Activated naive CD4-positive, alpha-beta T cell treated with anti-CD3 and anti-CD28 coated beads, Interleukin-2, amount 50 U/mL, for 24 hours (primary cell): ENCODE measurements around the gene LZTS3.

Experiments
- H3K27ac Mint-ChIP-seq: one replicate; pipeline ENCODE4 v1.8.0; 2021; ENCODE audit warnings: mild to moderate bottlenecking, mixed read lengths
- H3K27me3 Mint-ChIP-seq: one replicate; pipeline ENCODE4 v1.8.0; 2021; ENCODE audit warnings: mixed read lengths
- H3K36me3 Mint-ChIP-seq: one replicate; pipeline ENCODE4 v1.8.0; 2021; ENCODE audit warnings: mixed read lengths
- H3K4me1 Mint-ChIP-seq: one replicate; pipeline ENCODE4 v1.8.0; 2021; ENCODE audit warnings: mixed read lengths
- H3K4me3 Mint-ChIP-seq: one replicate; pipeline ENCODE4 v1.8.0; 2021; ENCODE audit warnings: mild to moderate bottlenecking, mixed read lengths
- H3K9me3 Mint-ChIP-seq: one replicate; pipeline ENCODE4 v1.8.0; 2021; ENCODE audit warnings: mixed read lengths

LZTS3 gene

DNA sequence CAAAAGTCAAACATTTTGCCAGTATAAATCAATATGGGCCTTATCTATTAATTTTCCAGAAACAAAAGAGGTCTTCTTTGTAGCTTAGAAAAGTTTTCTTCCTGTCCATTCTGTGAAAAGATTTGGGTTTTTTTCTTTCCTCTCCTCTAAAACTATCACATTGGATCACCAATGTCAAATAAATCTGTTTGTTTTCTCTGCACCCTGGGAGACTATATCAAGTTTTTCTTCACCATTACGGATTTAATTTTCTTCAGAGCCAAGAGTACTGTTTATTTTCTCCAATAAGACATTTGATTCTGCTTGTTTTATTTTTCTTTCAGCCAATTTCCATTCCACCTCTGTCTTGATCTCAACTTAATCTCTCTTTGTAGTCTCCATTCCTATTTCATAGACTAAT lies 1.9 kb upstream of the LZTS3 start:
- Mint-ChIP-seq H3K36me3 (no peaks in the 10 kb centered on the region), H3K4me3 (peak overlapping the region; percentile 3)

DNA sequence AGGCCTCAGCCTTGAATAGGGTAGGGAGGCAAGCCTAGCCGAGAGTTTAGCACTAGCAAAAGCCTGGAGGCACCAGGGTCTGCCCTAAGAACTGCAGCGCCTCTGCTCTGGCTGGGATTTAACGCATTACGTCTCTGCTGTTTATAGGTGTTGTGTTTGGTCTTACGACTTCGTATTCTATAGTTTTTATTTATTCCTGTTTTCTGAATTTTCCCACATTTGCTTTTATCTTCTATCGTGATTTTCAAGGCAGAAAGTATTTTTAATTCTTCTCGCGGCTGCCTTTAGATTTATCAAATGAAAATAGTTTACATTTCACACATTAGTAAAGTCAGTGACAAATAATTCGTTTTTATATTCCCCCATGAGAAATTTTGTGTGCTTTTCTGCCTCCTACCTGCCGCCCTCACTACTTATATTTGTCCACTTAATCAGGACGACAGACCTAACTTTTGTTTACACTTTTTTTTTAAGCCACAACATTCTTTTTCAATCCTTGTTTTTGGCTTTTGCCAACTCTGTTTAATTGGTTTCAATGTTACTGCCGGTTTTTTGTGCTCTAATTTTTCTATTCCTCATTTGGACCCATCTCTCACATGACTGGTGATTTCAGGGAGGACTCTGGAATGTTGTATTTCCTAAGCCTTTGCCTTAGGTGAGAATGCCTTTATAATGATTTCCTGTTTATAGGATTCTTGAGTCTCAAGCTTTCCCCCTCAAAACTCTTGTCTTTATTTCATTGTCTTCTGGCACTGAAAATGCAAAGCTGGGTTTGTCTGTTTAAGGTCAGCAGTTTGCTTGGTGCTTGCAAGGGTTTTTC lies 1.3 kb upstream of the LZTS3 start:
- H3K36me3 Mint-ChIP-seq: peaks cover 1% of the 10 kb centered on the region
- H3K27ac Mint-ChIP-seq: peak overlapping the region; percentile 59
- H3K27me3 Mint-ChIP-seq: peaks cover 3% of the 10 kb centered on the region
- H3K9me3 Mint-ChIP-seq: no peaks in the 10 kb centered on the region
- H3K4me3 Mint-ChIP-seq: peak overlapping the region; percentile 86
- peaks cover 22% of the 10 kb centered on the region for H3K4me1 Mint-ChIP-seq

More for the DNA sequence above, 1.9 kb upstream of the LZTS3 start:
- peaks cover 22% of the 10 kb centered on the region for H3K4me1 Mint-ChIP-seq
- peaks cover 3% of the 10 kb centered on the region for H3K27me3 Mint-ChIP-seq
- no peak overlapping the region for H3K27ac Mint-ChIP-seq
- H3K9me3 Mint-ChIP-seq: no peaks in the 10 kb centered on the region

GRCh38 chr20:3173610-3174441 lies 477 bp upstream of the LZTS3 start:
- Mint-ChIP-seq H3K4me3 (peak overlapping the region; percentile 86), H3K9me3 (no peaks in the 10 kb centered on the region), H3K36me3 (peaks cover 1% of the 10 kb centered on the region), H3K27me3 (peaks cover 3% of the 10 kb centered on the region), H3K27ac (peak overlapping the region; percentile 30), H3K4me1 (peaks cover 26% of the 10 kb centered on the region)

GRCh38 chr20:3172126-3172932 lies 1.0 kb downstream of the LZTS3 start:
- Mint-ChIP-seq H3K4me1 (peaks cover 32% of the 10 kb centered on the region), H3K27ac (no peak overlapping the region), H3K36me3 (peaks cover 1% of the 10 kb centered on the region), H3K27me3 (peaks cover 10% of the 10 kb centered on the region), H3K9me3 (no peaks in the 10 kb centered on the region), H3K4me3 (peak overlapping the region; percentile 84)

DNA sequence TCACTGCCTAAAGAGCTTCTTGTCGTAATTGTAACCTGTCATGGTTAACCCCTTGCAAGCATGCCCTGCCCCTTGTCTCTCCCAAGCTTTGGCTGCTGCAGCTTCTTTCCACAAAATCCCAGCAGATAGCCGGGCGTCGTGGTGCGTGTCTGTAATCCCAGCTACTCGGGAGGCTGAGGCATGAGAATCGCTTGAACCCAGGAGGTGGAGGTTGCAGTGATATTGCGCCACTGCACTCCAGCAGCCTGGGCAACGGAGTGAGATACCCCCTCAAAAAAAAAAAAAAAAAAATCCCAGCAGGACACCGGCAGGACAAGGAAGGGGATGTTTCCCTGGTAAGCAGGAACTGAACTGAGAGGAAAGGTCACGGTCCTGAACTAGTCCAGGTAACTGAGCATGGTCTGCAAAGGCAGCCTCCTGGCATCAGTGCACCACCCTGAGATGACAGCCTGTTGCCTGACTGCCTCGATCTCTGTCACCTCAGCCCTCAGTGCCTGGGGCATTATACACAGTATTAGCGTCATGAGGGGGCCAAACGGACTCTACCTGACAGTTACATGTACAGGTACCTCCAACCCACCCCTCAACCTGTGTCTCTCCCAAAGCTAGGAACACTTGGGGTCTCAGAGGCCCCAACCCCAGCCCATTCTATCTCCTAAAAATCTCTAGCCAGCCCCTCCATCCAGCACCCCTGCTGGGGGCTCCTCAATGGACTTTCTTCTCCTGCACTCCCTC lies 1.8 kb downstream of the LZTS3 start:
- peaks cover 10% of the 10 kb centered on the region for H3K27me3 Mint-ChIP-seq
- peak overlapping the region; percentile 84 for H3K4me3 Mint-ChIP-seq
- H3K4me1 Mint-ChIP-seq: peaks cover 32% of the 10 kb centered on the region
- no peaks in the 10 kb centered on the region for H3K9me3 Mint-ChIP-seq
- no peak overlapping the region for H3K27ac Mint-ChIP-seq
- peaks cover 1% of the 10 kb centered on the region for H3K36me3 Mint-ChIP-seq

GRCh38 chr20:3168829-3169590 lies 4.3 kb downstream of the LZTS3 start:
- Mint-ChIP-seq H3K27ac (no peak overlapping the region), H3K4me3 (peak overlapping the region; percentile 55), H3K27me3 (peaks cover 7% of the 10 kb centered on the region), H3K9me3 (no peaks in the 10 kb centered on the region), H3K36me3 (peaks cover 1% of the 10 kb centered on the region), H3K4me1 (peaks cover 21% of the 10 kb centered on the region)

DNA sequence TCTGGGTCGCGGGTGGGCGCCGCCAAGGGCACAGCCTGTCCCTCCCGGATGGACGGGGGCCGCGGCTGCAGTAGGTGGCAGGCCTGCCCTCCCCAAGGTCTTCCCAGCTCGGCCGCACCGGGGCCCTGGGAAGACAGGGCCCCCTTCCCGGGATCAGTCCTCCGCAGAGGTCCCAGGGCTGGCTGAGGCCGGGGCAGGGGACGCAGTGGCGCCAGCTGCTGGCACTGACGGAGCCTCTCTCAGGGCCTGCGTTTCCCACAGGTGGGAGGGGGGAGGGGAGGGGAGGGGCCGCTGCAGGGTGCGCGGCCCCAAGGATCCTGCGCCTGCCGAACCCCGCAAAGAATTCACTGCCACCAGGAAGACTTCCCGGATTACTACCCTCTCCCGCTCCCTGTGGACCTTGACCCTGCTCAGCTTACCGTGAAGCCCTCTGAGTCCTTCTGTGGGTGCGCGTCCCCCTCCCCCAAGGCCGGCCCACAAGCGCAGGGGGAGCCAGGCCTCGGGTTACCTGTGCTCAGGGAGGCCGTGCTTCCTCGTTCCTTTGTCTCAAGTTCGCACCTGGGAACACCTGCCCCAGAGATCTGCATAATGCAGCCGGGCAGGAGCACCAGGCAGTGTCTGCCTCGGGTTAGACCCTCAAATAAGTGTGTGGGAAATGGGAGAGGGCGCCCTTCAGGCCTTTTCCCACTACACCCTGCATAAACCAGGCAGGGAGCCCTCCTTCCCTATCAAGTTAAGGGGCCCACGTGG lies 5.1 kb downstream of the LZTS3 start:
- Mint-ChIP-seq H3K27me3 (peaks cover 7% of the 10 kb centered on the region), H3K4me3 (peak overlapping the region; percentile 55), H3K27ac (no peak overlapping the region), H3K36me3 (peaks cover 1% of the 10 kb centered on the region), H3K4me1 (peaks cover 21% of the 10 kb centered on the region), H3K9me3 (no peaks in the 10 kb centered on the region)

DNA sequence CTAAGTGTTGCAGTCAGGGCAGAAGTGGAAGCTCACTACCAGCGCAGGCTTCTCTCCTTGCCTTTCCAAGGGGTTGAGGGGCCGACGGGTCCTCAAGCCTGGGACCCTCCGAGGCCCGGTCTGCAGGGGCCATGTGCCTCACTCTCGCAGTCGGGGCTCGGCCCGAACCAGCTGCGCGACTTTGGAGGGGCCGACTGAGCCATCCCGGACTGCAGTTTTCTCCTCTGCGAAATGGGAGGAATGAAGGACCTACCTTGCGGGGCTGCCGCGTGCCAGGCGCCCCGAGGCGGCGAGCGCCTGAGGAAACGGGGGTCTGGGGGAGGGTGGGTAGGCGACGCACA lies 5.6 kb downstream of the LZTS3 start:
- Mint-ChIP-seq H3K9me3 (no peaks in the 10 kb centered on the region), H3K27ac (no peak overlapping the region), H3K4me3 (no peak overlapping the region), H3K36me3 (peaks cover 1% of the 10 kb centered on the region), H3K27me3 (peaks cover 7% of the 10 kb centered on the region), H3K4me1 (peaks cover 20% of the 10 kb centered on the region)

DNA sequence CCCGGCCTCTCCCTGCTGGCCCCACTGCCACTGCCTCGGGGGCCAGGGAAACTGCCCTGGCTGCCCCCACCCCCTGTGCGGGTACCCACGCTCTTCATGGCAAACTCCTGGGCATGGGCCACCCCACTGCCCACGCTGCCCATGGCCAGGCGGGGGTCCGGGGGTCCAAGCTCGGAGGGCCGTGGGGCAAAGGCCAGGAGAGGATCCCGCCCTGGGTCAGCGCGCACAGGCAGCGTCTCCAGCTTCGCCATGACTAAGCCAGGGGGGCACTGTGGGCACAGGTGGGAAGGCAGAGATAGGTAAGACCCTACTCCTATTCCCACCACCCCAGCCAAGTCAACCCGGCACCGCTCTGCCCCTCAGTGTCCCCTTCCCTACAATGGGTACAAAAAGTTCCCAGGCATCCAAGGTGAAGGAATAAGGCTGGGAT lies 6.4 kb downstream of the LZTS3 start:
- peaks cover 1% of the 10 kb centered on the region for H3K36me3 Mint-ChIP-seq
- peaks cover 7% of the 10 kb centered on the region for H3K27me3 Mint-ChIP-seq
- H3K9me3 Mint-ChIP-seq: no peaks in the 10 kb centered on the region
- H3K4me3 Mint-ChIP-seq: no peak overlapping the region
- H3K4me1 Mint-ChIP-seq: peaks cover 12% of the 10 kb centered on the region
- no peak overlapping the region for H3K27ac Mint-ChIP-seq

GRCh38 chr20:3166338-3166912 lies 6.9 kb downstream of the LZTS3 start:
- peaks cover 7% of the 10 kb centered on the region for H3K27me3 Mint-ChIP-seq
- H3K36me3 Mint-ChIP-seq: peaks cover 1% of the 10 kb centered on the region
- peaks cover 10% of the 10 kb centered on the region for H3K4me1 Mint-ChIP-seq
- no peak overlapping the region for H3K4me3 Mint-ChIP-seq
- H3K9me3 Mint-ChIP-seq: no peaks in the 10 kb centered on the region
- no peak overlapping the region for H3K27ac Mint-ChIP-seq

DNA sequence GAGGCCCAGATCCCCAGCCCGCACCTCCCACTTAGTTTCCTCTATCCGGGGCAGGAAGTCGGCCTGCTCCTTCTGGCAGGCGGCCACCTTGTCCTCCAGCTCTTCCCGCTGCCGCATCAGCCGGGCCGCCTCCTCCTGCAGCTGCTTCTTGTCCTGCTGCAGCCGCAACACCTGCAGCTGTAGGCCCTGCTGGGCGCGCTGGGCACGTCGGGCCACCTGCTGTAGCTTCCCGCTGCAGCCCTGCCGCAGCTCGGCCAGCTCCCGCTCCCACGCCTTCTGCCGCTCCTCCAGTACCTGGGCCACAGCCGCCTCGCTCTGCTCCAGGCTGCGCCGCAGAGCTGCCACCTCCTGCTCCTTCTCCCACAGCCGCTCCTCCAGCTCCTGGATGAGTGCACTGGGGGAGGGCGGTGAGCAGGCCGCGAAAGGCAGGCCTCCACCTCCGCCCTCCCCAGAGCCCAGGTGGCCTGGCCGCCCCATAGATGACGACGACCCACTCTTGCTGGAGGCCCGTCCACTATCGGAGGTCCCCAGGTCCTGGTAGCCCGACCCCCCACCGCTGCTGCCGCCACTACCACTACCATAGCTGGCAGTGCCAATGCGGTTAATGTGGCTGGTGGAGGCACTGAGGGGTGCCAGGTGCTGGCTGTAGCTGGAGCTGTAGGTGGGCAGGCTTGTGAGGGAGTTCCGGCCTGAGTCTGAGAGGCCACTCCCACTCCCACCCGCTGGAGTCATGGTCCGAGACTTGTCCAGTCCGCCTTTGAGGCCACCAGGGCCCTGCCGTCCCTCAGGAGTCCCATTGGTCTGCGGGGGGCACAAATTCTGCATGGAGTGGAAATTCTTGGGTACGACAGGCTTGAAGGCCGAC lies 7.6 kb downstream of the LZTS3 start:
- Mint-ChIP-seq H3K36me3 (peaks cover 1% of the 10 kb centered on the region), H3K4me1 (peaks cover 10% of the 10 kb centered on the region), H3K27ac (no peak overlapping the region), H3K9me3 (no peaks in the 10 kb centered on the region), H3K4me3 (peak overlapping the region; percentile 11), H3K27me3 (peaks cover 7% of the 10 kb centered on the region)

GRCh38 chr20:3164763-3165410 lies 8.5 kb downstream of the LZTS3 start:
- Mint-ChIP-seq H3K4me1 (peaks cover 10% of the 10 kb centered on the region), H3K4me3 (no peak overlapping the region), H3K27me3 (peaks cover 7% of the 10 kb centered on the region), H3K9me3 (no peaks in the 10 kb centered on the region), H3K36me3 (peaks cover 1% of the 10 kb centered on the region), H3K27ac (no peak overlapping the region)
